WERI-Rb-1 (cell line): ENCODE results near the gene CPT2.

Experiments used
- DNase-seq: peaks from one replicate; pipeline ENCODE4 v3.0.0-alpha.2; 2020
- H3K27ac ChIP-seq: fragments of 250-450 bp; sonication (Bioruptor Pico); 2 replicates; pipeline ENCODE4 v1.5.1; 2020; ENCODE audit warnings: mild to moderate bottlenecking, moderate library complexity
- H3K27me3 ChIP-seq: fragments of 250-450 bp; sonication (Bioruptor Pico); 2 replicates; pipeline ENCODE4 v1.5.1; 2021; ENCODE audit warnings: mild to moderate bottlenecking, low read depth, moderate library complexity; ENCODE audit not compliant: insufficient read depth, severe bottlenecking
- H3K36me3 ChIP-seq: fragments of 250-450 bp; sonication (Bioruptor Pico); 2 replicates; pipeline ENCODE4 v1.5.1; 2020; ENCODE audit warnings: mild to moderate bottlenecking, moderate library complexity
- H3K4me3 ChIP-seq: 2 replicates; pipeline ENCODE4 v1.5.1; 2011; ENCODE audit warnings: low read depth, mild to moderate bottlenecking, control low read depth, low read length
- H3K9me3 ChIP-seq: fragments of 250-450 bp; sonication (Bioruptor Pico); 2 replicates; pipeline ENCODE4 v1.5.1; 2021; ENCODE audit warnings: mild to moderate bottlenecking, moderate library complexity; ENCODE audit not compliant: severe bottlenecking
- CTCF ChIP-seq: IDR thresholded peaks from 2 replicates; pipeline ENCODE4 v1.5.1; 2011; ENCODE audit warnings: low read depth, mild to moderate bottlenecking, control low read depth, inconsistent platforms, low read length

CPT2 gene

GRCh38 chr1:53174971-53175913 is 21.4 kb upstream of the CPT2 start:
- no peaks in the 10 kb centered on the region for H3K9me3 ChIP-seq
- no peak overlapping the region for H3K4me3 ChIP-seq
- no peak for TF ChIP-seq CTCF
- no peaks in the 10 kb centered on the region for H3K36me3 ChIP-seq
- no peak for DNase-seq
- H3K27me3 ChIP-seq: no peaks in the 10 kb centered on the region
- H3K27ac ChIP-seq: no peak overlapping the region

- Histone ChIP-seq H3K9me3 (no peaks in the 10 kb centered on the region), H3K4me3 (no peak overlapping the region), H3K27ac (peak overlapping the region; percentile 50), H3K36me3 (no peaks in the 10 kb centered on the region), H3K27me3 (no peaks in the 10 kb centered on the region)
- peak; percentile 84 for TF ChIP-seq CTCF
- DNase-seq: peak; percentile 72
These were observed 20.0 kb upstream of the CPT2 start for GRCh38 chr1:53176452-53177208.

- Histone ChIP-seq H3K27me3 (no peaks in the 10 kb centered on the region), H3K4me3 (no peak overlapping the region), H3K36me3 (no peaks in the 10 kb centered on the region), H3K9me3 (no peaks in the 10 kb centered on the region), H3K27ac (no peak overlapping the region)
- TF ChIP-seq CTCF: no peak
- no peak for DNase-seq
These were observed 16.4 kb upstream of the CPT2 start for GRCh38 chr1:53180226-53180625.

- Histone ChIP-seq H3K36me3 (no peaks in the 10 kb centered on the region), H3K9me3 (no peaks in the 10 kb centered on the region), H3K27ac (no peak overlapping the region), H3K27me3 (no peaks in the 10 kb centered on the region), H3K4me3 (no peak overlapping the region)
- no peak for TF ChIP-seq CTCF
- DNase-seq: no peak
These were observed 15.7 kb upstream of the CPT2 start for GRCh38 chr1:53180951-53181350.

- no peaks in the 10 kb centered on the region for H3K27me3 ChIP-seq
- H3K27ac ChIP-seq: peak overlapping the region; percentile 63
- H3K4me3 ChIP-seq: no peak overlapping the region
- TF ChIP-seq CTCF: peak; percentile 73
- H3K9me3 ChIP-seq: no peaks in the 10 kb centered on the region
- H3K36me3 ChIP-seq: no peaks in the 10 kb centered on the region
- DNase-seq: peak; percentile 86
These were observed 14.5 kb upstream of the CPT2 start for GRCh38 chr1:53182111-53182593.
